Endothelial cell of umbilical vein (primary cell): ENCODE measurements around the gene OSBPL6. TPM values are rescaled to one million over a fixed set of nuclear protein-coding genes. Genes with fewer than 3 reads are reported as not detected.
"Not testable (repeated sequence)": the region's sequence is repeated elsewhere in the genome, so short reads cannot be mapped to it uniquely, and the experiment has no call there.

Experiments used
- BruUV-seq: library from RNA; stranded (reverse); fragments of 400-500 nt; replicated peaks from 2 replicates; lab custom pipeline; 2021; lab: Mats Ljungman, UMichigan
- CTCF ChIA-PET: fragments of 300-600, 350-600 bp; sonication (Branson Sonifier 250); formaldehyde crosslinking; loops from one replicate; lab custom pipeline; 2021; ENCODE audit warnings: antibody characterized with exemption, inconsistent platforms; lab: Charles Lee
- POLR2A ChIA-PET: fragments of 300-600, 350-600 bp; sonication (Branson Sonifier 250); formaldehyde crosslinking; loops from one replicate; lab custom pipeline; 2021; ENCODE audit warnings: antibody characterized with exemption, inconsistent platforms; lab: Charles Lee
- DNase-seq: peaks from one replicate; pipeline ENCODE4 v3.0.0-alpha.2; 2011; ENCODE audit warnings: low read depth, low spot score
- FAIRE-seq: peaks from 2 replicates; lab custom pipeline; 2011; peaks lifted over from hg19 to GRCh38; lab: Jason Lieb, UNC
- H2AFZ ChIP-seq: 2 replicates; pipeline ENCODE4 v1.6.0; 2012; ENCODE audit warnings: low read depth, low read length, control low read depth, inconsistent platforms
- H3K27ac ChIP-seq: 2 replicates; pipeline ENCODE4 v1.5.1; 2011; ENCODE audit warnings: low read depth, mild to moderate bottlenecking, control low read depth, low read length, moderate library complexity; ENCODE audit not compliant: insufficient read depth
- H3K27me3 ChIP-seq, 2 experiments: 2 replicates each; pipeline versions ENCODE4 v1.6.0 to v1.6.1; 2011; ENCODE audit warnings: low read length in 2 of 2, mixed read lengths in 1 of 2; ENCODE audit not compliant: control insufficient read depth in 2 of 2, insufficient read depth in 2 of 2
- H3K36me3 ChIP-seq, 2 experiments: 2 replicates in 1 of 2; 3 replicates in 1 of 2; pipeline ENCODE4 v1.5.1; 2011; ENCODE audit warnings: low read length in 2 of 2, mild to moderate bottlenecking in 1 of 2, moderate library complexity in 1 of 2; ENCODE audit not compliant: control insufficient read depth in 2 of 2, insufficient read depth in 2 of 2; ENCODE audit errors: extremely low read depth in 1 of 2
- H3K4me1 ChIP-seq: 3 replicates; pipeline ENCODE4 v1.5.1; 2011; ENCODE audit warnings: mild to moderate bottlenecking, low read length; ENCODE audit not compliant: control insufficient read depth, insufficient read depth; ENCODE audit errors: extremely low read depth
- H3K4me2 ChIP-seq: 2 replicates; pipeline ENCODE4 v1.6.1; 2011; ENCODE audit warnings: low read length, control low read depth, mixed read lengths; ENCODE audit not compliant: insufficient read depth
- H3K4me3 ChIP-seq, 3 experiments: fragments of 200-600 bp in 1 of 3; sonication (generic), shearing (Covaris generic) in 1 of 3; replicated peaks in 1 of 3; 2 replicates each; pipeline ENCODE4 v1.5.1; 2011 to 2016; ENCODE audit warnings: control low read depth in 3 of 3, low read length in 3 of 3, mild to moderate bottlenecking in 2 of 3, inconsistent platforms in 1 of 3, low read depth in 1 of 3, moderate library complexity in 1 of 3; ENCODE audit not compliant: insufficient read depth in 1 of 3
- H3K79me2 ChIP-seq: 2 replicates; pipeline ENCODE4 v1.6.0; 2012; ENCODE audit warnings: low read length, inconsistent platforms; ENCODE audit not compliant: control insufficient read depth, insufficient read depth
- H3K9ac ChIP-seq: replicated peaks from 2 replicates; pipeline ENCODE3; 2011; ENCODE audit warnings: low read length, control low read depth; ENCODE audit not compliant: insufficient read depth; ENCODE audit errors: extremely low read depth
- H3K9me1 ChIP-seq: replicated peaks from 3 replicates; pipeline ENCODE4 v1.6.0; 2011; ENCODE audit warnings: mild to moderate bottlenecking, low read length; ENCODE audit not compliant: control insufficient read depth, insufficient read depth; ENCODE audit errors: extremely low read depth
- H3K9me3 ChIP-seq: replicated peaks from 2 replicates; pipeline ENCODE4 v1.5.1; 2012; ENCODE audit warnings: low read length, inconsistent platforms; ENCODE audit not compliant: control insufficient read depth, insufficient read depth
- H4K20me1 ChIP-seq: replicated peaks from 2 replicates; pipeline ENCODE3; 2011; ENCODE audit warnings: mild to moderate bottlenecking, low read length; ENCODE audit not compliant: control insufficient read depth, insufficient read depth; ENCODE audit errors: extremely low read depth
- FOS ChIP-seq: IDR thresholded peaks from 2 replicates; pipeline ENCODE4 v1.6.1; 2011; ENCODE audit warnings: mild to moderate bottlenecking, low read length, moderate library complexity, borderline replicate concordance; ENCODE audit not compliant: insufficient read depth
- GATA2 ChIP-seq: IDR thresholded peaks from 2 replicates; pipeline ENCODE4 v1.7.0; 2011; ENCODE audit warnings: low read depth, mild to moderate bottlenecking, moderate library complexity, mixed read lengths, low read length; ENCODE audit not compliant: insufficient read length, insufficient read depth
- POLR2AphosphoS5 ChIP-seq: IDR thresholded peaks from 2 replicates; pipeline ENCODE4 v1.6.1; 2012; ENCODE audit warnings: low read depth, mild to moderate bottlenecking, control low read depth, low read length, moderate library complexity; ENCODE audit not compliant: insufficient read depth
- dilution Hi-C: fragments of 300-500 bp; cut with MboI; formaldehyde crosslinking; loops from one replicate; pipeline ENCODE4 v1.15.0; 2019; ENCODE audit warnings: low sequenced_read_pairs; ENCODE audit not compliant: extremely low pct_ligation_motif_present
- intact Hi-C: fragments of 100-400 bp; cut with micrococcal nuclease; formaldehyde crosslinking; loops from one replicate; pipeline ENCODE4 v1.10.0; 2022
- polyA plus RNA-seq, 4 experiments: library from polyadenylated mRNA; depleted of rRNA in 3 of 4; stranded (reverse) in 3 of 4; unstranded in 1 of 4; fragments of >200 nt; gene quantifications; 2 replicates each; pipeline versions ENCODE4 v1.2.1 to v1.2.3, GENCODE V29; 2011 to 2012; ENCODE audit warnings: missing spikeins in 1 of 4
- total RNA-seq: library from RNA; stranded (reverse); gene quantifications from 2 replicates; pipeline ENCODE4 v1.2.3, GENCODE V29; 2021
- TF ChIP-seq, protein P1 (sequence below), 2 donors: IDR thresholded peaks; 1 replicate in 1 of 2; 2 replicates in 1 of 2; pipeline ENCODE4 v1.5.1; 2011; ENCODE audit warnings: low read length in 2 of 2, mild to moderate bottlenecking in 2 of 2, moderate library complexity in 2 of 2, control low read depth in 1 of 2, inconsistent platforms in 1 of 2, low read depth in 1 of 2; ENCODE audit not compliant: insufficient read depth in 1 of 2; ENCODE audit errors: extremely low read depth in 1 of 2

OSBPL6 gene
- total and polyA plus RNA-seq, 2 donors (not counting 3 experiments of a cell fraction or from before 2014, with no cell fraction given): 1.5 to 2.3 TPM

DNA sequence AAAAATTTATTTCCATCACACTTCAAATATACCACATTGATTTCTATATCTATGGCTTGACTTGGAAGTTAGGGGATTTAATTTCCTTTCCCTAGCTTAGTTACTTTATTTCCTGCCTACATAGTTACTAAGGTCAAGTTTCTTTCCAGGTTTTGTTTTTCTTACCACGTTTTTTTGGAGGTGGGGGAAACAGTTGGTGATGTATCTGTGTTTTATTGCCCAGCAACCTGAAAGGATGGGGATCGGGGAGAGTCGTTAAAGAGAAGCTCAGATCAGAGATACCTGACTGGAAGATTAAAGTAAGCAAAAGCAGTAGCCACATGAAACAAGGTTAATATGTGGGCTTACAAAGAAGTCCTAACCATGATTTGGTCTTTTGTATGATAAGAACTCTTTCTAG is 127.8 kb downstream of the OSBPL6 start:
- TF ChIP-seq FOS (no peak), POLR2AphosphoS5 (no peak), GATA2 (no peak)
- TF ChIP-seq, protein P1, sequence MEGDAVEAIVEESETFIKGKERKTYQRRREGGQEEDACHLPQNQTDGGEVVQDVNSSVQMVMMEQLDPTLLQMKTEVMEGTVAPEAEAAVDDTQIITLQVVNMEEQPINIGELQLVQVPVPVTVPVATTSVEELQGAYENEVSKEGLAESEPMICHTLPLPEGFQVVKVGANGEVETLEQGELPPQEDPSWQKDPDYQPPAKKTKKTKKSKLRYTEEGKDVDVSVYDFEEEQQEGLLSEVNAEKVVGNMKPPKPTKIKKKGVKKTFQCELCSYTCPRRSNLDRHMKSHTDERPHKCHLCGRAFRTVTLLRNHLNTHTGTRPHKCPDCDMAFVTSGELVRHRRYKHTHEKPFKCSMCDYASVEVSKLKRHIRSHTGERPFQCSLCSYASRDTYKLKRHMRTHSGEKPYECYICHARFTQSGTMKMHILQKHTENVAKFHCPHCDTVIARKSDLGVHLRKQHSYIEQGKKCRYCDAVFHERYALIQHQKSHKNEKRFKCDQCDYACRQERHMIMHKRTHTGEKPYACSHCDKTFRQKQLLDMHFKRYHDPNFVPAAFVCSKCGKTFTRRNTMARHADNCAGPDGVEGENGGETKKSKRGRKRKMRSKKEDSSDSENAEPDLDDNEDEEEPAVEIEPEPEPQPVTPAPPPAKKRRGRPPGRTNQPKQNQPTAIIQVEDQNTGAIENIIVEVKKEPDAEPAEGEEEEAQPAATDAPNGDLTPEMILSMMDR (IDR thresholded peaks at IDR 0.05; ENCODE audit: extremely low read depth in 1 of 2, insufficient read depth in 1 of 2, low read depth in 1 of 2, low read length in 2 of 2): no peak
- H3K4me1 ChIP-seq: no peaks in the 10 kb centered on the region
- no peak overlapping the region for H3K27ac ChIP-seq
- H3K9ac ChIP-seq: no peak overlapping the region
- dilution Hi-C loops: no loop called here
- FAIRE-seq: no peak
- no TSS peak for BruUV-seq
- H3K79me2 ChIP-seq: no peaks in the 10 kb centered on the region
- CTCF ChIA-PET: interaction anchor here (1.0 to 1.5 kb wide), 6 partner anchors 10 to 210 kb away, joined by 3 to 4 read pairs (median 3); partner anchors contain the start of gene RBM45
- POLR2A ChIA-PET: no interaction called here
- H3K9me1 ChIP-seq: no peaks in the 10 kb centered on the region
- no peak overlapping the region for H2AFZ ChIP-seq
- intact Hi-C loops: loop anchor here (2.0 kb wide), 1 partner anchor 67 kb away; no protein-coding TSS in a partner anchor
- peak; percentile 60 for DNase-seq
- H3K9me3 ChIP-seq: no peaks in the 10 kb centered on the region
- no peak overlapping the region for H3K4me3 ChIP-seq
- no peaks in the 10 kb centered on the region for H3K36me3 ChIP-seq
- H3K4me2 ChIP-seq: no peak overlapping the region
- H4K20me1 ChIP-seq: no peaks in the 10 kb centered on the region
- H3K27me3 ChIP-seq: no peaks in the 10 kb centered on the region

DNA sequence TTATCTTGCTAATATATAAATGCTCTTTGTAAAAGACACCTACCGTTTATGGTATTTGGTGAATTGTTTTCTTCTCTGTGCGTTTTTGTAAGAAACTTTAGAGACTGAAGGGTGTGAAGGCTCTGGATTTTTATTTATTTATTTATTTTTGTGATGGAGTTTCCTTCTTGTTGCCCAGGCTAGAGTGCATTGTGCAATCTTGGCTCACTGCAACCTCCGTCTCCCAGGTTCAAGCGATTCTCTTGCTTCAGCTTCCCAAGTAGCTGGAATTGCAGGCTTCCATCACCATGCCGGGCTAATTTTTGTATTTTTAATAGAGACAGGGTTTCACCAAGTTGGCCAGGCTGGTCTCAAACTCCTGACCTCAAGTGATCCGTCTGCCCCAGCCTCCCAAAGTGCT is 129.0 kb downstream of the OSBPL6 start:
- CTCF ChIA-PET, H3K9me3 ChIP-seq, H3K79me2 ChIP-seq, H3K9me1 ChIP-seq, H3K4me3 ChIP-seq, H4K20me1 ChIP-seq, H3K9ac ChIP-seq, H3K4me1 ChIP-seq, DNase-seq, H3K4me2 ChIP-seq, H3K27ac ChIP-seq, H2AFZ ChIP-seq, FAIRE-seq, BruUV-seq, H3K27me3 ChIP-seq, H3K36me3 ChIP-seq, POLR2A ChIA-PET, dilution Hi-C loops: not testable (repeated sequence)
- intact Hi-C loops: loop anchor here (2.0 kb wide), 1 partner anchor 65 kb away; no protein-coding TSS in a partner anchor
